Stimulated activated CD4-positive, alpha-beta T cell treated with anti-CD3 and anti-CD28 coated beads, Interleukin-15, amount 100 ng/mL, for 48 hours (primary cell): Measurements from ENCODE around the gene HDAC9.
"Not testable (repeated sequence)": the region's sequence is repeated elsewhere in the genome, so short reads cannot be mapped to it uniquely, and the experiment has no call there.

Experiments
- DNase-seq, 2 donors: peaks; one replicate each; pipeline ENCODE4 v3.0.0-alpha.2; 2020; ENCODE audit warnings: low read depth in 2 of 2

The HDAC9 gene

DNA sequence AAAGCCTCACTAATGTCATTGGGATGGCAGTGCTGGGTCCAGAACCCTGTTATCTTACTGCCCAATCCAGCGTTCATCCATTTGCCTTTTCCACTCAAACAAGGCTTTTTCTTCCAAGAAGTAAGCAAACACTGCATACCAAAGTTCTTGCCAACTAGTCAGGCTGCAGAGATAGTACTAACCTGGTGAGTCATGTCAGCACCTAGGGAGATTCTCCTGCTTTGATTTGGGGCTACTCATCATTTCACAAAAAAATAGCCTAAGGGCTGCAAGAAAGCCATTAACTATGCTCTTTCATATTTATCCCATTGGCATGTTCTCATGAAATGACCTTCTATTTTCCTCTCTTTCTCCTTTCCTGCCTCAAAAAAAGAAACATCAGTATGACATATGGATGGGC is 479.3 kb downstream of the HDAC9 start:
- DNase-seq = no peak

DNA sequence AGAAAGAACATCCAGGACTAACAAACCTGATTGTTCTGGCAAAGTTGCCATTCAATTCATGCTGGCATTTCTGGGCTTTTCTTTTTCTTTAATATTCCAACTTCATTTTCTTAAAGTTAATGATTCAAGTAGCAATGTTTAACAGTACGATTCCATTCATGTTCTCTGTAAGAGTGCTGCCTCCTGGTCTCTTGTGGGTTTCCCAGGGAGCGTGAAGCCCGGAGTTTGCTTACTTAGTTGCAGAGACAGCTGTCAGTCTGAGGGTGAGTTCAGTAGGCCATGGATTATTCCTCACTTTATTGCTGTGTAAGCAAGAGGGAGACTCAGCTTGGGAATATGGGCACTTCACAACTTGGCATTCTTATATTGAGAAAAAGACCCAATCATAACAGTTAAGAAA is 479.7 kb downstream of the HDAC9 start:
- no peak for DNase-seq

DNA sequence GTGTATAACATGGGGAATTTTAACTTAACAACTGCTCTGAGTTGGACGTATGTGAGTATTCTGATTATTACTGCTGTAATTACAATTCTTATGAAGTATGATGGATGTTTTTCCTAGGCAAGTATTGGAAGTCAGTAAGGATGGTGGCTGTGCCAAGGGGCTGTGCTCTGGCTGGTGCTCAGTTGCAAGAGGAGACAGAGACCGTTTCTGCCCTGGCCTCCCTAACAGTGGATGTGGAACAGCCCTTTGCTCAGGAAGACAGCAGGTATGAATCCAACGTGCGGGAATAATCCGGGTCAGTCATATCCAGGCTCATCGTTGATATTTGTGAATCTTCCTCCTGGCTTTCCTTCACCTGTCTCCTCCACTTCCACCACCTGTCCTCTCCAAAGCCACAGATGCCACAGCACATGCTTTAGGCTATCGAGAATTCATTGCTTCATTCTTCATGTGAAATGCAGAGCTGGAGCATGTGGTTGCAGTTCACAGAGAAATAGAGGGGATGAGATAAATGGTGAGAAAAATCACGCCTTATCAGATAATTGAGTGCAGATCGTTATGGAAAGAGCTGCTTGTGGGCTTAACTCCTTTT is 480.2 kb downstream of the HDAC9 start:
- DNase-seq = no peak

DNA sequence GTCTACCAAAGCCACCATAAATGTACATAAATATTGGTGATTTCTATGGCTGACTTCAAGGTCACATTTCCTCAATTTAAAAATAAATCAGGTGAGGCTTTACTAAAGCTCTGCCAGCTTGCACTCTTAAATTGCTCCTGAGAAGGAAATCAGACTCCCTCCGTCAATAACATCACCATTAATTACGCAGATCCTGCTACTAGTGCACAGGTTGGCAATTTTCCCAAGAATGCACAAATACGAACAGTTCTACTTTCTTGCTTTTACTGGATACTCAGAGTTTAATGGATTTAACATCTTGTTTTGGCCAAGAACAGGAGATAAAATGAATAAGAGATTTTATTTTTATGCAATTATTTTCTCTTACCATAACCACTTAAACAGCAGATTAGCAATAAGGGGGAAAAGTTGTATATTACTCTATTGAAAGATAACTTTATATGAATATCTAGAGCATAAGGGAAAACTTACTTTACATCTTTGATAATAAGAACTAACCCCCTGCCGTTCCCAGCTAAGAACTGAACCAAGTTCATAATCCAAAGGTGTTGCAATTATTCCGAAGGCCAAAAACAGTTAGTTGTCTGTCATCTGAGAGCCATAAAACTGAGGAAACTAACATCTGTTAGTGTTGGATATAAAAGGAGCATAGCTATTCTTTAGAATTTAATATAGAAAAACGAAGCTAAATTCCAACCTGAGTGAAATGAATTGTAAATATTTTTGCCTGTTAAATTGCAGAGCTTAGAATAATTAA is 481.3 kb downstream of the HDAC9 start:
- no peak for DNase-seq

DNA sequence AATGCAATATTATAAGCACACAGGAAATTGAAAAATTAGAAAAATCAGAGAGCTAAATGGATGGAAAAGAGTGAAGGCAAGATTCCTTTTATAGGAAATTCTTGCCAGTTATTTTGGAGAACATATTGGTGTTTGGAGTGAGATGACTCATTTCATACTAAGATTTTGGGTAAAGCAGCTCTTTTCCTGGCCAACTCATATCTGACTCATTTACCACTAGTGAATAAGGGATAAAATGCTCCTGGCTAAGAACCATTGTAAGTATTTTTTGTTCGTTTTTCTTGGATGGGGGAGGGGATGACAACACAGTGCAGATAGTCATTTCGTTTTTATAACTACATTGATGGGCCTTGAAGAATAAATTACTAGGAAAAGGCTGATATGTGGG is 482.6 kb downstream of the HDAC9 start:
- DNase-seq = no peak

DNA sequence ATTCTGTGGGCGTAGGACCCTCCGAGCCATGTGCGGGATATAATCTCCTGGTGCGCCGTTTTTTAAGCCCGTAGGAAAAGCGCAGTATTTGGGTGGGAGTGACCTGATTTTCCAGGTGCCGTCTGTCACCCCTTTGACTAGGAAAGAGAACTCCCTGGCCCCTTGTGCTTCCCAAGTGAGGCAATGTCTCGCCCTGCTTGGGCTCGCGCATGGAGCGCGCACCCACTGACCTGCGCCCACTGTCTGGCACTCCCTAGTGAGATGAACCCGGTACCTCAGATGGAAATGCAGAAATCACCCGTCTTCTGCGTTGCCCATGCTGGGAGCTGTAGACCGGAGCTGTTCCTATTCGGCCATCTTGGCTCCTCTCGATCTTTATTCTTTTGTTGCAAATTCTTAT is 495.2 kb downstream of the HDAC9 start:
- not testable (repeated sequence) for DNase-seq

DNA sequence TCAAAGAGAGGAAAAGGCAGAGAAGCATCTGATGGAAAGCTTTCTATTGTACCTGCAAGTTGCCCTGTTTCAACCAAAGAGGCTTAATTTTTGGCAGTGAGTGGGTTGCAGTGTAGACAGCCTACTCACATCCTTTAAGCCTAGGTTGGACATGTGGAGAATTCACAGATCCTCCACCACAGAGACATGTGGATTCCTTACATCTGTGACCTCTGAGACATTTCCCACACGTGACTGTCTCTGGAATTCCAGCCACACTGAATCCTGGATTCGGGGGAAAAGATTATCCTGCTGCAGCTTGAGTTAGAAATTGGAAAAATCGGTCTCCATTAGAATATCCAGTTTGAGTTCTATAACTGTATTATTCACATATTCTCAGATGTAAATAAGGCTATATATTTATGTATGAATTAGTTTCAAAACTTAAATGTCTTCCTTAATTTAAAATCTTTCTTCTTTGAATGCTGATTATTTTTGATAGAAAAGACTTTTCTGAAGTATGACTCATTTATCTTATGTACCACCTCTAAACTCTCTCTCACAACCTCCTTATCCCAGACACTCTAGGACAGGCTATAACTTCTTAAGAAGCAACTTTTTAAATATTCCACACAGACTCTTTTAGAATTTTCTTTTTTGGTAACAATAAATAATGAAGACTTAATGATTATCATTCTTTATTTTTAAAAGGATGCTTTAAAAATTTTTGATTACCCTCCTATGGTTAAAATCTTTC is 498.6 kb downstream of the HDAC9 start:
- no peak for DNase-seq

DNA sequence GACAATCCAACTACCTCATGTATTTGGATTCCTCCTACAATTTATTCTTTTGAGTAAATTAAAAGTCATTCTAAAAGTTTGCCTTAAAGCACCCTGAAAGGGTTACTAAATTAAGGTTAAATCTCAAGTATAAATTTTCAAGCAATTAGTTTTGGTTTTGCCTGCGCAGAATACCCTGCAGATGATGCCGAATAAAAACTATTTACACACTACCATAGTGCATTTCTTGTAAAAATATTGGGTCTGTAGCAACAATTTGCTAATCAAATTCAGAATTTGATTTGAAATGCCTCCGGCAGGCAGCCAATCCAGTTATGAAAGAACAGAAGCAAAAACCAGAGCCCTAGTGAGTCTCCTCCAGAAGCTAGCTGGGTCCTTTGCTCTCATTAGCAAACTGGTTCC is 499.7 kb downstream of the HDAC9 start:
- DNase-seq = no peak

DNA sequence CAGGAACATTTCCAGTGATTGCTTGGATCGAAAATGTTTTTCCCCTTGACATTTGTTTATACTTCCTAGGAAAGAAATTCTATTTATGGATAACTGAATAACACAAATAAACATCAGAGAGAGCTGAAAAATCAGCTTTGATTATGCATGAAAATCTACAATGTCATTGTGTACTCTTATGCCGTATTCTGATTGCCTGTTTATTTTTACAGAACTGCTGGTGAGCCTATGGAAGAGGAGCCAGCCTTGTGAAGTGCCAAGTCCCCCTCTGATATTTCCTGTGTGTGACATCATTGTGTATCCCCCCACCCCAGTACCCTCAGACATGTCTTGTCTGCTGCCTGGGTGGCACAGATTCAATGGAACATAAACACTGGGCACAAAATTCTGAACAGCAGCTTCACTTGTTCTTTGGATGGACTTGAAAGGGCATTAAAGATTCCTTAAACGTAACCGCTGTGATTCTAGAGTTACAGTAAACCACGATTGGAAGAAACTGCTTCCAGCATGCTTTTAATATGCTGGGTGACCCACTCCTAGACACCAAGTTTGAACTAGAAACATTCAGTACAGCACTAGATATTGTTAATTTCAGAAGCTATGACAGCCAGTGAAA is 500.4 kb downstream of the HDAC9 start:
- DNase-seq = no peak

DNA sequence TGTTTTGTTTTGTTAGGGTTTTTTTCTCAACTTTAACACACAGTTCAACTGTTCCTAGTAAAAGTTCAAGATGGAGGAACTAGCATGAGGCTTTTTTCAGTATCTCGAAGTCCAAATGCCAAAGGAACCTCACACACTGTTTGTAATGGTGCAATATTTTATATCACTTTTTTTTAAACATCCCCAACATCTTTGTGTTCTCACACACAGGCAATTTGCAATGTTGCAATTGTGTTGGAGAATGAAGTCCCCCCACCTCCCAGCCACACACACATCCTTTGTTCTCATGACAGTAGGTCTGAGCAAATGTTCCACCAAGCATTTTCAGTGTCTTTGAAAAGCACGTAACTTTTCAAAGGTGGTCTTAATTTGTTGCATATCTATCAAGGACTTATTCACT is 501.0 kb downstream of the HDAC9 start:
- no peak for DNase-seq

DNA sequence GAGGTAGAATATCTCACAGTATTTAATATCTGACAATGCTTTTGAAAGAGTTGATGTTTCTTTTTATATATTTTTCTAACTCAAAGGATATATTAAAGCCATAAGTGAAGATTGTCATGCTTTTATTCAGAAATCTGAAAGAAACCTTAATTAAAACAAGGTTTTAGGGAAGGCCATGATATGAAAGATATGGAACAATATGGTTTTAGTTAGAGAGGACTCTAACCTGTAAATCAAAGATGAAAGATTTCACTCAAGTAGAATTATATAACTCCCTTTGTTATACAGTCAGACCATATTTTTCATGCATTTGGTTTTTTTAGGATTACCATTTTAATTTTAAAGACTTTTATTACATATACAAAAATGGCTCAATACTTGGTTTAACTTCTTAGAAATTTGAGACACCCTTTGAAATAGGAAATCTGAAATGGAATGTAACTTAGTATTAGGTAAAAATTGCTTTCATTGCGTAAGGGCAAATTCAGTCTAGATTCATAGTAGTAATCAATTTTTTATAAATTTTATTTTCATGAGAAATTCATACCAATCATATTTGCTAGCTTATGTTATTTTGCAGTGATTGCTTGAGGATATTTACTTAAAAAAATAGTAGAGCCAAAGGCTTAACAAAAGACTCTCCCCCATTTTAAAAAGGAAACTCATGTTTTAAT is 502.1 kb downstream of the HDAC9 start:
- DNase-seq = no peak

DNA sequence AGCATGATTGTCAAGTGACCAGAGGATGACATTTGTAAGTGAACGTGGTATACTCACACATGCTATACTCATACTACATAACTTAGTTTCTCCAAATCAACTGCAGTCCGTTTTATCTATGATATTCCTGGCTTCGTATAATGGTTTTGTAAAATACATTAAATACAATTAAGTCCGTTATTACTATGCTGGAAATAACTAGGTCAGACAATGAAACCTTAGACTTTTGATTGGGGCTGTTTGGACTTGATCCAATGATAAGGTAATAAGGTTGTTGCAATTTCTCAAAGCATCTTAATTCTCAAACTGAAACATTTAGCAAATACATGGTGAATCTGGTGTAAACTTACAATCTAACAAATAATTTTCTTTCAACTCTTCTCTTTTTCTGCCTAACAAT is 504.9 kb downstream of the HDAC9 start:
- no peak for DNase-seq

DNA sequence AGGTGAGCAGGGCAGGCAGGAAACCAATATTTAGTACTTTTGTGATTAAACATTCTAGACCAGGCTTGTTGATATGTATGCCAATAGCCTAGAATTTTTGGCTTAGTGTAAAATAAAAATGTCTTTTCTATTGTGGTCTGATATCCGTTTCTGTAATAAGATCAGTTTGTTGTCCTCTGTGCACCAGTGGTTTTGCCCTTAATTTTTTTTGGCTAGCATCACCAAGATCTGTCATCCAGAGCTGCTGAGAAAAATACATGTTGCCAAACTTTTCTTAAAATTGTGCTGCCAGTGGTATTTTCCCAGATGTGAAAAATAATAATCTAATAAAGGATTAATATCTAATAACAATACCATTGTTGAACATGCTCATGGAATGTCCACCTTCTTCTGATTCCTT is 506.3 kb downstream of the HDAC9 start:
- DNase-seq = no peak

DNA sequence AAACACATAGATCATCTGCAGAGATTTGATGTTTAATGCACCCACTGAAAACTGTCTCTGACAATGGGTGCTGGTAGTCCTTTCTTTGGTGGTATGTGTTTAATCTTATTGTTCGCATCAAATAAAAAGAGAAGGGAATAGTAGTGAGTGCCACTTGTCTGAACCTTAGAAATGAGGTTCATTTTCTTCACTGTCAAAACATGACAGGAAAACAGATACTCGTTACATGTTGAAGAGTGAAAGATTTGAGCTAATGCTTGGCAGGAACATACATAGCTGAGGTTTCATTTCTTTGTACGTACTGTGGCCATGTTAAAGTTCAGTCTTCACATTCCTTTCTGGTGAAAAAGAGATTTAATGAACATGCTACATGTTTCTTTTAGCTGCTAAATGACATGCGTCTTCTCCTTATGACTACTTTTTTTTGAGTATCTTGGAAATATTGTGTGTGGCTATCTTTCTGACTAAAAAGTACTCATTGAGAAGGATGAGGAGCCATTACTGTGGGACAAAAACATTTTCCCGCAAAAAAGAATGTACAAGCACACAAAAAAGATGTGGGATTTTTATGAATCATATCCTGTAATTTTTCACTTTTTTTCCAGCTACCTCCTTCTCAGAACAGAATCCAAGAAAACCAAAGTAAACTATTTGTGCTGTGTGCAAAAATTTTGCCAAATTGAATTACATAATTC is 513.8 kb downstream of the HDAC9 start:
- no peak for DNase-seq

DNA sequence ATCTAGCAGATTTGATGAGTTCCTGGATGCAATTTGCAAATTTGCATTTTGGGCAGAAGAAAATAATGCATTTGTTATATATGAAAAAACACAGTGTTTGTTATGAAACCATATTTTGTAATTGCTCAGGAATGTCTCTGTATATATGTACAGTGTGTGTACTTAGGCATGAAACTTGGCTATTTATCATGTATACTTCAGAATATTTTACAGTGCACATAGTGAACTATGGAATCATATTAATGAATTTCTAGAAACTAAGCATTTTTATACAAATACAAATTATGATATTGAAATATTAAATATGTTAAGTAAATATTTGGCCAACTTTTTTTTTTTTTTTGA is 514.4 kb downstream of the HDAC9 start:
- DNase-seq = no peak

DNA sequence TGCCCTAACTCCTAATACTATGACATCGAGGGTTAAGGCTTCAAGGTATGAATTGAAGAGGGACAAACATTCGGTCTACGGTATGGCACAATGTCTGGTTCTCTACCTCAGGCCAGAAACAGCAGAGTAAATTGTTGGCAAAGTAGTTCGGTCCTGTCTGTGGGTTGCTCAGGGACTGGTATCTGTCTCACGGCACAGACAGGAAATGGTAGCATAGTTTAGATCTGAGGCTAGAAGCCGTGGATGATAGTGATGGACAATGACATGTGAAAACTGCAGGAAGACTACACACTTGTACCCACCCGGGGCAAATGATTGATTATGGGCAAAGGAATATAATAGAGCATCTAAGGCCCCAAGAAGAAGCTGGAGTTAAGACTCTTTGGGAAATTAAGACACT is 515.7 kb downstream of the HDAC9 start:
- no peak for DNase-seq

DNA sequence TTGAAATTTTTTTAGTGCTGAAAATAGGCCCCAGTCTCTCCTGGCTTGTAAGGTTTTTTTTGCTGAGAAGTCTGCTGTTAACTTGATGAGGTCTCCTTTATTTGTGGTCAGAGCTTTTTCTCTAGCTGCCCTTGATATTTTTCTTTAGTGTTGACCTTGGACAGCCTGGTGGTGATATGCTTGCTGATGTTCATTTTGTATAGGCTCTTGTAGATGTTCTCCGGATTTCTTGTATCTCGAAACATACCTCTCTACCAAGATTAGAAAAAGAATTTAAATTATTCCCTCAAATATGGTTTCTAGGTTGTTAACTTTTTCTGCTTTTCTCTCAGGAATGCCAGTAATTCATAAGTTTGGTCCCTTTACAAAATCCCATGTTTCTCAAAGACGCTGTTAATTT is 519.5 kb downstream of the HDAC9 start:
- no peak for DNase-seq

DNA sequence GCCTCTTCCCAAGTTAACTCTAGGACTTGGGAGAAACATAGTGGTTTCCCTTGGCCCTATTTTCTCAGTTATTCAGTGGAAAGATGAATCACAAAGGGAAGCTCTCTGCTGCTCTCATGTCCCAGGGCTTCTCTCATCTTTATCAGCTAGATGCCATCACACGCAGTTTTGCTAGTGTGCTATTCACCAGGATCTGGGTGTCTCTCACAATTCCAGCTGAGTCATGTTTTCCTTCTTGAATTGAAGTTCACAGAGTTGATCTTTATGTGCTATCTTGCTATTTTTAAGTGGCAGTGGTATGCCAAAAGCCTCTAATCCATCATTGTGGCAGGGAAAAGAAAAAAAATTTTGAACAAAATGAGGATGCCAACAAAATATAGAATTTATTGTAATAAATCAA is 520.6 kb downstream of the HDAC9 start:
- no peak for DNase-seq

DNA sequence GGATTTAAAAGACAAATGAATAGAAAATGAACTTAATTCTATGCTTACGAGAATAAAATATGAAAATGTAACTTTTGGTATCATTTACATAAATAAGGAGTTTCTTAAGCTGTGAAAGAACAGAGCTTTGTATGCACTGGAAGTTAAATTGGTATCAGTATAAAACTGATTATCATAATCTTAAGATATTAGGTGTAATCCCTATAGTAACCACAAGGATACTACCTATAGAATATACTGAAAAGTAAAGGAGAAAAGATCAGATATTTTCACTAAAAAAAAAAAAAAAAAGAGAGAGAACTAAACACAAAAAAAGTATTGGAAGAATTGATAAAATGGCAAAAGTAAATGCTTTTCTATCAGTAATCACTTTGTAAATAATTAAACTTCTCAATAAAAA is 521.8 kb downstream of the HDAC9 start:
- no peak for DNase-seq

DNA sequence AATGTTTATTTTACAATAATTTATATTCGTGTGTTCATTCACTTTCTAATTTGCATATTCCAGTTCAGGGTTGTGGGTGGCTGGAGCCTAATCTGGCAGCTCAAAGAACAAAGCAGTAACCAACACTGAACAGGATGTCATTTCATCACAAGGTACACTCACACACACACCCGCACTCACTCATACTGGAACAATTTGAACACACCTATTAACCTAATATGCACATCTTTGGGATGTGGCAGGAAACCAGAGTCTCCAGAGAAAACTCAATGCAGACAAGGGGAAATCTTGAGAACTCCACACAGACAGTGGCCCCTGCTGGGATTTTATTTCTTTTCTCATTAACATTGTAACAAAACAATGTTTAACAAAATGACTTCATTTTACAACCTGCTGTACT is 524.5 kb downstream of the HDAC9 start:
- DNase-seq = no peak

DNA sequence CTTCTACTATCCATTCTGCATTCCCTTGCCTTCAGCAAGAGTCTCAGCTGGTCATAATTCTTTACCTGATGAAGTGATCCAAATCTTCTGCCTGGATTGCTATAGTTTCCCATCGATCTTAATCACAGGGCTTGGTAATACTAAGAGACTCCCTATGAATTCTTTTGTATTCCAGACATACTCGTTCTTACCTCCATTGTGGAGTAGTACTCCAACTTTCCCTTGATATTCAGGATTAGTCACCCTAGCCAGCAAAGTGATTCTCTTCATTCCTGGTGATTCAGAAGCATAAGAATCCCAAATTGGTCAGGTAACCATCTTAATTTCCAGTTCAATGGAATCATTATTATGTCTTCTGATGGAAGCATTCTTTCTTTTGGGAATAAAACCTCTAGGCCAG is 525.2 kb downstream of the HDAC9 start:
- no peak for DNase-seq

DNA sequence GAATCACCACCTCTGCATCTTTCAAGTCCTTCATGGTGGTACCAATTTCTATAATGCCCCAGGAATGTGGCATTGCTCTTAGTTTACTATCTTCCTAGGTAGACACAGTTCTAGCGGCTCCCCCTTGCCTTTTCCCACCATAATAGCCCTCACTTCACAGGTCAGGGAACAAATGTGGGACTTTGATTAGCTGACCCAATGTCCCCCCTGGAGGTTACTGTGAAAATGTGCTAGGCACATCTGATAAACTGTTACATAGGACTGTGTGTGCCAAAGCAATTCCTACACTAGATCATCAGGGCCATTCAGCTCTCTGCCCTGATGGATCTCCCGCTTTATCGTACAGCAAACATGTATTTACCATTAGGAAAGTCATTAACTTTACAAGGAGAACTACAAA is 527.9 kb downstream of the HDAC9 start:
- no peak for DNase-seq
